KMS-11 (cell line): ENCODE results near the gene CNTRL.

ENCODE experiments used
- H2AFZ ChIP-seq: fragments of 200-600 bp; sonication (generic); 2 replicates; pipeline ENCODE4 v1.6.1; 2016; ENCODE audit warnings: antibody characterized with exemption, mixed run types, low read depth
- H3K27ac ChIP-seq: fragments of 200-600 bp; sonication (generic); 2 replicates; pipeline ENCODE4 v1.6.1; 2016; ENCODE audit warnings: mild to moderate bottlenecking, mixed run types
- H3K27me3 ChIP-seq: fragments of 200-600 bp; sonication (generic); 2 replicates; pipeline ENCODE4 v1.6.1; 2017; ENCODE audit warnings: mild to moderate bottlenecking, low read depth, mixed run types, moderate library complexity; ENCODE audit not compliant: insufficient read depth
- H3K36me3 ChIP-seq: fragments of 200-600 bp; sonication (generic); 2 replicates; pipeline ENCODE4 v1.6.1; 2017; ENCODE audit warnings: mild to moderate bottlenecking, mixed run types; ENCODE audit not compliant: insufficient read depth
- H3K4me1 ChIP-seq: fragments of 200-600 bp; sonication (generic); 2 replicates; pipeline ENCODE4 v1.6.1; 2016; ENCODE audit warnings: mild to moderate bottlenecking, low read depth, mixed run types; ENCODE audit not compliant: poor library complexity, severe bottlenecking
- H3K4me2 ChIP-seq: fragments of 200-600 bp; sonication (generic); 2 replicates; pipeline ENCODE4 v1.7.0; 2016; ENCODE audit warnings: mild to moderate bottlenecking, mixed run types
- H3K4me3 ChIP-seq: fragments of 200-600 bp; sonication (generic); IDR thresholded peaks from 2 replicates; pipeline ENCODE4 v1.6.1; 2017; ENCODE audit warnings: low read depth, low read length, mixed read lengths; ENCODE audit not compliant: insufficient read depth
- H3K79me2 ChIP-seq: fragments of 200-600 bp; sonication (generic); 2 replicates; pipeline ENCODE4 v1.6.1; 2016; ENCODE audit warnings: low read depth, mixed run types; ENCODE audit not compliant: insufficient read depth
- H3K9ac ChIP-seq: fragments of 200-600 bp; sonication (generic); 2 replicates; pipeline ENCODE4 v1.6.1; 2016; ENCODE audit warnings: mild to moderate bottlenecking, mixed run types
- H4K20me1 ChIP-seq: fragments of 200-600 bp; sonication (generic); 2 replicates; pipeline ENCODE4 v1.6.1; 2016; ENCODE audit warnings: mild to moderate bottlenecking, mixed run types; ENCODE audit not compliant: insufficient read depth
- TF ChIP-seq, protein P1 (sequence below): fragments of 200-600 bp; sonication (generic); conservative IDR thresholded peaks from 2 replicates; pipeline ENCODE4 v1.6.1; 2017; ENCODE audit warnings: low read depth, mild to moderate bottlenecking, antibody characterized with exemption, low read length, moderate library complexity, mixed read lengths

Gene CNTRL

DNA sequence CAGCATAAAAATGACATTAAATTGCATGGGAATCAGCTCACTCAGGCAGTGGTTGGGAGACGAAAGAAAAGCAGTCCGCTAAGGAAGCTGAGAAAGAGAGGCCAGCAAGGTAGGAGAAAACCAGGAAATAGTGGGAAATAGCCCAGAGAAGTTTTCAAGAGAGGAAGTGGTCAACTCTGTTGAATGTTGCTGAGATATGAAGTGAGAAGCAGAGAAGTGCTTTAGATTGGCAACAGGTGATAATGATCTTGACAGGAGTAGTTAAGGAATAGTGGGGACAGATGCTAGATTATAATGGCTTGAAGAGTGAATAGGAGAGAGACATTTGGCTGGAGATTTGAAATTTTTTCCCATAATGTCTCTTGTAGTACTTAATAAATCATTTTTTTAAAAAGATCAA is 30.8 kb downstream of the CNTRL start:
- Histone ChIP-seq H3K27ac (no peak overlapping the region), H2AFZ (no peak overlapping the region), H3K79me2 (no peaks in the 10 kb centered on the region), H3K4me1 (no peaks in the 10 kb centered on the region), H3K4me2 (no peak overlapping the region), H3K9ac (no peak overlapping the region), H3K36me3 (no peaks in the 10 kb centered on the region), H4K20me1 (no peaks in the 10 kb centered on the region), H3K27me3 (no peaks in the 10 kb centered on the region), H3K4me3 (no peak overlapping the region)
- TF ChIP-seq, protein P1, sequence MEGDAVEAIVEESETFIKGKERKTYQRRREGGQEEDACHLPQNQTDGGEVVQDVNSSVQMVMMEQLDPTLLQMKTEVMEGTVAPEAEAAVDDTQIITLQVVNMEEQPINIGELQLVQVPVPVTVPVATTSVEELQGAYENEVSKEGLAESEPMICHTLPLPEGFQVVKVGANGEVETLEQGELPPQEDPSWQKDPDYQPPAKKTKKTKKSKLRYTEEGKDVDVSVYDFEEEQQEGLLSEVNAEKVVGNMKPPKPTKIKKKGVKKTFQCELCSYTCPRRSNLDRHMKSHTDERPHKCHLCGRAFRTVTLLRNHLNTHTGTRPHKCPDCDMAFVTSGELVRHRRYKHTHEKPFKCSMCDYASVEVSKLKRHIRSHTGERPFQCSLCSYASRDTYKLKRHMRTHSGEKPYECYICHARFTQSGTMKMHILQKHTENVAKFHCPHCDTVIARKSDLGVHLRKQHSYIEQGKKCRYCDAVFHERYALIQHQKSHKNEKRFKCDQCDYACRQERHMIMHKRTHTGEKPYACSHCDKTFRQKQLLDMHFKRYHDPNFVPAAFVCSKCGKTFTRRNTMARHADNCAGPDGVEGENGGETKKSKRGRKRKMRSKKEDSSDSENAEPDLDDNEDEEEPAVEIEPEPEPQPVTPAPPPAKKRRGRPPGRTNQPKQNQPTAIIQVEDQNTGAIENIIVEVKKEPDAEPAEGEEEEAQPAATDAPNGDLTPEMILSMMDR = no peak

DNA sequence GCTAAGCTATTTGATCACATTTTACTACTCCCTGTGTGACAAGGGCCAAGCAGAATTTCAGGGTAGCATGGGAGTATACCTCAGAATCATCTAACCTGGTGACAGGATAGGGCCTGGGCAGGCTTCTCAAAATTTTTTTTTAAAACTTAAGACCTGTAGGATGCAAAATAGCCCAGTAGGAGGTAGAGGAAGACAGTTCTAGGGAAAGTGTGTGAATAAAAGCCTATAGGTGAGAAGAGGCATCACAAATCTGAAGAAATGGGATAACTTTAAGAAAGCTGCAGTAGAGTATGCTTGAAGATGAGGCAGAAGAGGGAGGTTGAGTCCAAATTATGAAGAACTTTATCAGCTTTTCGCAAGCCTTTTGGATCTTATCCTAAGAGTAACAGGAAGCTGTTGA is 32.3 kb downstream of the CNTRL start:
- H3K36me3 ChIP-seq = no peaks in the 10 kb centered on the region
- H2AFZ ChIP-seq = no peak overlapping the region
- TF ChIP-seq, protein P1 = no peak
- no peaks in the 10 kb centered on the region for H3K79me2 ChIP-seq
- H3K4me1 ChIP-seq = no peaks in the 10 kb centered on the region
- no peak overlapping the region for H3K4me2 ChIP-seq
- H3K9ac ChIP-seq = no peak overlapping the region
- no peaks in the 10 kb centered on the region for H3K27me3 ChIP-seq
- H4K20me1 ChIP-seq = no peaks in the 10 kb centered on the region
- H3K4me3 ChIP-seq = no peak overlapping the region
- no peak overlapping the region for H3K27ac ChIP-seq

DNA sequence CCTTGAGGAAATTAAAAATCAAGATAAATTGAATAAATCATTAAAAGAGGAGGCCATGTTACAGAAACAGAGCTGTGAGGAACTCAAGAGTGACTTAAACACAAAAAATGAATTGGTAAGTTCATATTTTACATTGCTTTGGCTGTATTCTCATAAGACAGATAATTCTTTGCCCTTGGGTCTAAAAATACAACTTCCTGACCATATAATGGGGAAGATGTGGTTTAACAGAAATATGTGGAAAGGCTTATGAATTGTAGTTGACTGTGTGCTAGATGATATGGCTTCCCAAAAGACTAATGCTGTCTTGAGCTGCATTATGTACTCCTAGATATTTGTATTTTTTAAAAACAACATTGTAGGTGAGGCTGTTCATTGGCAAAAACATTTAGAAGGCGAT is 33.1 kb downstream of the CNTRL start:
- no peaks in the 10 kb centered on the region for H4K20me1 ChIP-seq
- no peak overlapping the region for H3K9ac ChIP-seq
- no peaks in the 10 kb centered on the region for H3K4me1 ChIP-seq
- no peak overlapping the region for H3K4me2 ChIP-seq
- H3K36me3 ChIP-seq = no peaks in the 10 kb centered on the region
- no peaks in the 10 kb centered on the region for H3K27me3 ChIP-seq
- no peaks in the 10 kb centered on the region for H3K79me2 ChIP-seq
- no peak overlapping the region for H3K27ac ChIP-seq
- TF ChIP-seq, protein P1 = no peak
- no peak overlapping the region for H2AFZ ChIP-seq
- no peak overlapping the region for H3K4me3 ChIP-seq

DNA sequence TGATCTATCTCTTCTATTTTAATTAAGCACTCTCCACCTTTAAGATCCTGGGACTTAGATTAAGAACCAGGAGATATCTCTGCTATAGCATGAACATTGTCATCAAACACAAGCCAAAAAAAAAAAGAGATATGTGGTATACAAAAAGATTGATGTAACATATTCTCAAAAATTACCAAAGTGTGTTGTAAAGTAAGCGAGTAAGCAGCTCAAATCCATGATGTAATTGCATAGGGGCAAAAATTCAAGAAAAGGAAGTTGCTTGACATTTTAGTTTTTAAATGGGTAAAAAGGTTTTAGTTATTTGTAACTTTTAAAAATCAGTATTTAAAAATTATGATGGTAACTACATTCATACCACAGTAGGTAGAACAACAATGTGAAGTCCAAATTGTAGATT is 40.7 kb downstream of the CNTRL start:
- no peak overlapping the region for H3K27ac ChIP-seq
- H3K36me3 ChIP-seq = no peaks in the 10 kb centered on the region
- no peaks in the 10 kb centered on the region for H4K20me1 ChIP-seq
- H3K27me3 ChIP-seq = no peaks in the 10 kb centered on the region
- no peak overlapping the region for H3K4me2 ChIP-seq
- no peaks in the 10 kb centered on the region for H3K79me2 ChIP-seq
- TF ChIP-seq, protein P1 = no peak
- no peak overlapping the region for H3K4me3 ChIP-seq
- peaks cover under 1% of the 10 kb centered on the region for H3K4me1 ChIP-seq
- H3K9ac ChIP-seq = no peak overlapping the region
- H2AFZ ChIP-seq = no peak overlapping the region
